Right lobe of liver (tissue), 4 donors: ENCODE measurements around the gene PCSK6.

Experiments used
- POLR2A ChIP-seq: fragments of 450-650 bp; IDR thresholded peaks from one replicate; pipeline ENCODE4 v1.6.1; 2017; ENCODE audit warnings: antibody characterized with exemption, mild to moderate bottlenecking
- TF ChIP-seq, protein P1 (sequence below), 4 donors: fragments of 200-600 bp in 3 of 4; fragments of 450-650 bp in 1 of 4; IDR thresholded peaks; one replicate each; pipeline versions ENCODE4 v1.5.1 to v1.8.0; 2016 to 2022; ENCODE audit warnings: antibody characterized with exemption in 4 of 4, mild to moderate bottlenecking in 2 of 4
- donor health status: DM: no; HTN: no; CAD: no.
- donor health status: DM: no; HTN: no; CAD: no.
- donor health status: DM: no; HTN: yes; CAD: no.

DNA sequence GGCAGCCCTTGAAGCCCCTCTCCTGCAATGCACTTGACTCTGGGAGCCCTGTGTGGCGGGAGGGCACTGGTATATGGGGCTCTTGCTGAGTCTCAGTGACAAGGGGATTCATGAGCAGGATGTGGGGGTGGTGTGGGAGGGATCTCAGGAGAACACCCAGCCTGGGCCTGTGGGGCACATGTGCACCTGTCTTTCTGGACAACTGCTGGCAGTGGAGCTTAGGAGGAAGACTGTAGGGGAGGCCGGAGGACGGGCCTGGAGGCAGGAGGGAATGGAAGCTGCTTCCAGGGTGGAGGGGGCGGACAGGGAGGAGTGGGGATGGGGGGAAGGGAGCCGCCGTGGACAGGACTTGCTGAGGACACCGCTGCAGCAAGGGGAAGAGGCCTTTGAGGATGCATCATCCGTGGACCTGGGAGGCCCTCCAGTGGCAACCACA lies 183.7 kb downstream of the PCSK6 start:
- TF ChIP-seq, protein P1, sequence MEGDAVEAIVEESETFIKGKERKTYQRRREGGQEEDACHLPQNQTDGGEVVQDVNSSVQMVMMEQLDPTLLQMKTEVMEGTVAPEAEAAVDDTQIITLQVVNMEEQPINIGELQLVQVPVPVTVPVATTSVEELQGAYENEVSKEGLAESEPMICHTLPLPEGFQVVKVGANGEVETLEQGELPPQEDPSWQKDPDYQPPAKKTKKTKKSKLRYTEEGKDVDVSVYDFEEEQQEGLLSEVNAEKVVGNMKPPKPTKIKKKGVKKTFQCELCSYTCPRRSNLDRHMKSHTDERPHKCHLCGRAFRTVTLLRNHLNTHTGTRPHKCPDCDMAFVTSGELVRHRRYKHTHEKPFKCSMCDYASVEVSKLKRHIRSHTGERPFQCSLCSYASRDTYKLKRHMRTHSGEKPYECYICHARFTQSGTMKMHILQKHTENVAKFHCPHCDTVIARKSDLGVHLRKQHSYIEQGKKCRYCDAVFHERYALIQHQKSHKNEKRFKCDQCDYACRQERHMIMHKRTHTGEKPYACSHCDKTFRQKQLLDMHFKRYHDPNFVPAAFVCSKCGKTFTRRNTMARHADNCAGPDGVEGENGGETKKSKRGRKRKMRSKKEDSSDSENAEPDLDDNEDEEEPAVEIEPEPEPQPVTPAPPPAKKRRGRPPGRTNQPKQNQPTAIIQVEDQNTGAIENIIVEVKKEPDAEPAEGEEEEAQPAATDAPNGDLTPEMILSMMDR (IDR thresholded peaks at IDR 0.05), result no peak
- TF ChIP-seq POLR2A, result no peak
